ENCODE results near the gene PLEKHM1. TPM values are rescaled to one million over a fixed set of nuclear protein-coding genes. Genes with fewer than 3 reads are reported as not detected.

PLEKHM1 gene
- total RNA-seq, 3 donors from 2014 or later (not counting 1 experiment from before 2014, with no cell fraction given): 140 to 160 (median 158) TPM

DNA sequence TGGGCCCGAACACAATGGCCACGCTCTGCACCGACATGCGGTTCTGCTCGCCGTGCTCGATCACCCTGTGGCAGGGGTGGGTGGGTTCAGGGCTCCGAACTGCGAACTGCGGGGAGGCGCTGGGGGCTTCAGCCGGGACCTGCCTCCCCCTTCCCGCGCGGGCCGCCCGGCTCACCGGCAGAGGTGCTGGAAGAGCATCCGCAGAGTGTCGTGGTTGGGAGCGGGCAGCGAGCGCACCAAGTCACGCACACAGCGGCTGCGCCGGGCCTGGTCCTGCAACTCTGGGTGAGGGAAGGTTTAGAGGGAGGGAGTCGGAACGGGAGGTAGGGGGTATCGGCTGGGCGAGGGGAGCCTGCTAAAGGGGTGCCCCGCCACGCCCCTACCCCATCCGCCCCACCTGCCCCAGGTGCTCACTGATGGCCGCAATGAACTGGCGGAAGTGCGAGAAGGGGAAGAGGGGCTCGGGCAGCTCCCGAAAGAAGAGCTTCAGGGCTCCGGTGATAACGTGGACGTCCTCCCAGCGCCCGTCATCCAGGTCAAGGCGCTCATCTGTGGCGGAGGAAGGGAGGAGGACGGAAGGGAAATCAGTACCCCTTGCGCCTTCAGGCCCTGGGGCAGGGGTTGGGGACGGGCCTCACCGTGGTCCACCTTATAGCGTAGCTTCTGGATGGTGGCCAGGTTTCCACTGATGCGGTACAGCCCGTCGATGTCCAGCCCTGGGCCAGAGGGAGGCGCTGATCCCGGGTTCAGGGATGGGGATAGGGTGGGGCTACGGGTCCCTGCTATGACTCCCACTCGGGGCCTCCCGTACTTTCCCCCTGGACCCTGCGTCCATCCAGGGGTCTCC lies 94.7 kb downstream of the PLEKHM1 start:
- no peaks in the 10 kb centered on the region for H3K27me3 Mint-ChIP-seq (ENCODE audit: low read depth in 2 of 2)
- ATAC-seq: no peak
- intact Hi-C loops (cut with micrococcal nuclease): no loop called here
- no peak overlapping the region for H3K27ac Mint-ChIP-seq
- no peak overlapping the region for H3K27ac ChIP-seq (ENCODE audit: low read length)
- WGBS (ENCODE audit: insufficient coverage): 97% methylated on average over 60 of the region's 60 CpGs
- no peak overlapping the region for H3K4me3 Mint-ChIP-seq
- H3K4me1 ChIP-seq (ENCODE audit: control insufficient read depth, insufficient read depth, low read length): peaks cover 6% of the 10 kb centered on the region
- peaks cover 16 to 25% of the 10 kb centered on the region in 2 donors for H3K4me1 Mint-ChIP-seq
- no peak for DNase-seq
- peaks cover 6% of the 10 kb centered on the region for H3K36me3 Mint-ChIP-seq
- no peaks in the 10 kb centered on the region for H3K9me3 ChIP-seq (ENCODE audit: control insufficient read depth, insufficient read depth, low read length)
- H3K9me3 Mint-ChIP-seq: no peaks in the 10 kb centered on the region
- peaks cover 61% of the 10 kb centered on the region for H3K36me3 ChIP-seq (ENCODE audit: control insufficient read depth, insufficient read depth, low read length)
- no peak for TF ChIP-seq CTCF (IDR thresholded peaks at IDR 0.05)
- H3K4me3 ChIP-seq (ENCODE audit: low read length): no peak overlapping the region
- H3K27me3 ChIP-seq (ENCODE audit: control insufficient read depth, insufficient read depth, low read length): no peaks in the 10 kb centered on the region

DNA sequence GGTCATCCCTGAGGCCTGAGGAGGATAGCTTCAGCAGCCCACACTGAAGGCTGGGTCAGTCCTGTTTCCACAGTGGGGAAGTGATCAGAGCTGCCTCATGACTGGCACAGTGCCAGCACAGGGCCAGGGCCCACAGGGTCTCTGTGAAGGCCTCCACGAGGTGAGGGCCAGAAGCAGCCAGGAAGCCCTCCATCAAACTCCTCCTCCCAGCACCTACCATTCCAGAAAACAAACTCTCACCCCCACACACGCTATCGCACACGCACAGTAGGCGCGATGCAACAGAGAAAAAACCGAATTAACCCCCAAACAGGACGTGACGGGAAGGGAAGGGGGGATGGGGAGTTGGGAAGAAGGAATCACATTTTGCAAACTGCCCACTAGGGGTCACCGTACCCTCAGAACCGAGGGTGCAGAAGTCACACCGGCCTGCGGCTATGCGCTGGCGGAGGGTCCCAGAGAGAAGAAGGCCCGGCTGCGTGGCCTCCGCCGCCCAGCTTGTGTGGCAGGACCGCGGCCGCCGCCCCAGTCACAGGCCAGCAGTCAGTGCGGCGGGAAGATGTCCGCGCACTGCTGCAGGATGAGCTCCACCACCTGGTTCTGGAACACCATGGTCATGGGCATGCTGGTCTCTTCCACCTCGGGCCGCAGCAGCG lies 95.5 kb downstream of the PLEKHM1 start:
- Mint-ChIP-seq H3K27me3 (ENCODE audit: low read depth in 2 of 2) (no peaks in the 10 kb centered on the region), H3K4me3 (no peak overlapping the region), H3K27ac (peak overlapping the region in 1 of 2 donors; percentile 43), H3K4me1 (peaks cover 16 to 25% of the 10 kb centered on the region in 2 donors), H3K36me3 (peaks cover 6% of the 10 kb centered on the region), H3K9me3 (no peaks in the 10 kb centered on the region)
- ATAC-seq (peak; percentile 55 to 78 (median 69)), DNase-seq (peak in 1 of 2 donors; percentile 74)
- H3K27me3 ChIP-seq (ENCODE audit: control insufficient read depth, insufficient read depth, low read length): no peaks in the 10 kb centered on the region
- no peaks in the 10 kb centered on the region for H3K9me3 ChIP-seq (ENCODE audit: control insufficient read depth, insufficient read depth, low read length)
- 60% methylated on average over 22 of the region's 30 CpGs for WGBS (ENCODE audit: insufficient coverage)
- peak; percentile 55 for TF ChIP-seq CTCF (IDR thresholded peaks at IDR 0.05)
- intact Hi-C loops (cut with micrococcal nuclease): no loop called here
- peaks cover 6% of the 10 kb centered on the region for H3K4me1 ChIP-seq (ENCODE audit: control insufficient read depth, insufficient read depth, low read length)
- H3K4me3 ChIP-seq (ENCODE audit: low read length): no peak overlapping the region
- peaks cover 54% of the 10 kb centered on the region for H3K36me3 ChIP-seq (ENCODE audit: control insufficient read depth, insufficient read depth, low read length)
- peak overlapping the region; percentile 11 for H3K27ac ChIP-seq (ENCODE audit: low read length)

DNA sequence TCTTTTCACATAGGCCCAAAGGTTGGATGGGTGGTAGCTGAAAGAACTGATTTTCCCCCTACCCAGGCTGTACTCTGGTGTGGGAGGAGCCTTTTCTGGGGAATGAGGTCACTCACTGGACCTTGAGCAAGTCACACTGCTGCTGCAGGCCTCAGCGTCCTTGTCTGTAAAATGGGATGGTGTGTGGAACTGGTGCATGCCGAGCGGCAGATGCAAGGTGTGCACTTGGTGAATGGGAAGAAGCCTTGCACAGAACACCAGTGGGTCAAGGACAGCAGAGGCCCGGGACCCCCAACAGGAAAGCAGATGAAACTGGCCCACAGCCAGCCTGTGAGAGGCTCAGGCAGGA lies 96.0 kb downstream of the PLEKHM1 start:
- Histone ChIP-seq H3K27me3 (ENCODE audit: control insufficient read depth, insufficient read depth, low read length) (no peaks in the 10 kb centered on the region), H3K36me3 (ENCODE audit: control insufficient read depth, insufficient read depth, low read length) (peaks cover 49% of the 10 kb centered on the region), H3K9me3 (ENCODE audit: control insufficient read depth, insufficient read depth, low read length) (no peaks in the 10 kb centered on the region), H3K27ac (ENCODE audit: low read length) (no peak overlapping the region), H3K4me3 (ENCODE audit: low read length) (no peak overlapping the region), H3K4me1 (ENCODE audit: control insufficient read depth, insufficient read depth, low read length) (peaks cover 6% of the 10 kb centered on the region)
- Mint-ChIP-seq H3K27ac (peak overlapping the region in 1 of 2 donors; percentile 43), H3K27me3 (ENCODE audit: low read depth in 2 of 2) (peaks cover 0 to 2% of the 10 kb centered on the region in 2 donors), H3K9me3 (no peaks in the 10 kb centered on the region), H3K4me1 (peaks cover 16 to 25% of the 10 kb centered on the region in 2 donors), H3K36me3 (peaks cover 6% of the 10 kb centered on the region), H3K4me3 (no peak overlapping the region)
- ATAC-seq: no peak
- intact Hi-C loops (cut with micrococcal nuclease): no loop called here
- no peak for TF ChIP-seq CTCF (IDR thresholded peaks at IDR 0.05)
- 85% methylated on average over 4 of the region's 4 CpGs for WGBS (ENCODE audit: insufficient coverage)
- no peak for DNase-seq

Data from natural killer cell (primary cell).